A549 (cell line): ENCODE data around the gene MYH7B. TPM values are rescaled to one million over a fixed set of nuclear protein-coding genes. Genes with fewer than 3 reads are reported as not detected.

Experiments used
- ATAC-seq, 2 experiments: fragments of 200-7000 bp in 1 of 2; fragments of >200 bp in 1 of 2; cut with Nextera tagmentation in 1 of 2; cut with Tn5 transposase in 1 of 2; 3 replicates each; pipeline versions ENCODE4 v1.8.0 to v1.9.1; 2018 to 2020; ENCODE audit warnings: mild to moderate bottlenecking in 1 of 2, moderate library complexity in 1 of 2
- CTCF ChIA-PET: fragments of 300-600 bp; sonication (Branson Sonifier 250); formaldehyde crosslinking; extraction: SDS; loops from one replicate; lab custom pipeline; 2021; ENCODE audit warnings: antibody characterized with exemption, inconsistent platforms; lab: Yijun Ruan, JAX
- POLR2A ChIA-PET: fragments of 350-600 bp; formaldehyde crosslinking; extraction: SDS; loops from one replicate; lab custom pipeline; 2021; ENCODE audit warnings: antibody characterized with exemption, inconsistent platforms; lab: Yijun Ruan, JAX
- DNase-seq, 2 experiments: peaks; one replicate each; pipeline versions ENCODE4 v3.0.0 to v3.0.0-alpha.2; 2011 to 2016; ENCODE audit warnings: low read depth in 1 of 2, low spot score in 1 of 2
- FAIRE-seq: peaks from 2 replicates; lab custom pipeline; 2011; peaks lifted over from hg19 to GRCh38; lab: Jason Lieb, UNC
- H3K27ac ChIP-seq, 2 experiments: fragments of >200 bp; sonication (Bioruptor Twin); formaldehyde crosslinking; 3 replicates each; pipeline ENCODE4 v1.5.1; 2016 to 2017
- H3K4me1 ChIP-seq: fragments of >200 bp; sonication (Bioruptor Twin); formaldehyde crosslinking; 3 replicates; pipeline ENCODE4 v1.6.1; 2016
- H3K4me2 ChIP-seq: fragments of >200 bp; sonication (Bioruptor Twin); formaldehyde crosslinking; 3 replicates; pipeline ENCODE4 v1.6.1; 2016
- H3K4me3 ChIP-seq: fragments of >200 bp; sonication (Bioruptor Twin); formaldehyde crosslinking; 3 replicates; pipeline ENCODE4 v1.5.1; 2016
- H3K9me3 ChIP-seq: fragments of >200 bp; sonication (Bioruptor Twin); formaldehyde crosslinking; 3 replicates; pipeline ENCODE4 v1.6.1; 2016
- BHLHE40 ChIP-seq: IDR thresholded peaks from 2 replicates; pipeline ENCODE4 v1.6.1; 2012; ENCODE audit warnings: low read depth, low read length, inconsistent platforms
- CHD2 ChIP-seq: fragments of 150-350 bp; IDR thresholded peaks from 2 replicates; pipeline ENCODE4 v1.6.1; 2014; ENCODE audit warnings: low read length; ENCODE audit not compliant: partially characterized antibody
- CTCF ChIP-seq: fragments of >200 bp; sonication (Bioruptor Twin); formaldehyde crosslinking; IDR thresholded peaks from 3 replicates; pipeline ENCODE4 v1.5.1; 2016
- EP300 ChIP-seq, 2 experiments: fragments of >200 bp; sonication (Bioruptor Twin); formaldehyde crosslinking; IDR thresholded peaks; 2 replicates in 1 of 2; 3 replicates in 1 of 2; pipeline ENCODE4 v1.6.1; 2016 to 2017
- FOSL2 ChIP-seq, 2 experiments: fragments of 450-650 bp in 1 of 2; fragments of >200 bp in 1 of 2; sonication (Bioruptor Twin) in 1 of 2; formaldehyde crosslinking; IDR thresholded peaks; 2 replicates each; pipeline versions ENCODE4 v1.5.0 to v1.6.1; 2016 to 2020; ENCODE audit warnings: mild to moderate bottlenecking in 1 of 2, moderate library complexity in 1 of 2
- FOXS1 ChIP-seq: fragments of 250-450 bp; sonication (Bioruptor Pico); IDR thresholded peaks from 2 replicates; pipeline ENCODE4 v1.5.0; 2020; ENCODE audit warnings: mild to moderate bottlenecking, moderate library complexity
- HDAC2 ChIP-seq: fragments of 200-600 bp; sonication (generic); IDR thresholded peaks from 2 replicates; pipeline ENCODE4 v1.6.1; 2016
- HOXB5 ChIP-seq: fragments of 250-450 bp; sonication (Bioruptor Pico); IDR thresholded peaks from 2 replicates; pipeline ENCODE4 v1.5.0; 2020; ENCODE audit warnings: mild to moderate bottlenecking, moderate library complexity
- JUNB ChIP-seq: fragments of >200 bp; sonication (Bioruptor Twin); formaldehyde crosslinking; IDR thresholded peaks from 2 replicates; pipeline ENCODE4 v1.6.1; 2016
- MAX ChIP-seq: IDR thresholded peaks from 2 replicates; pipeline ENCODE4 v1.6.1; 2012
- NPAS2 ChIP-seq: fragments of 250-450 bp; sonication (Bioruptor Pico); IDR thresholded peaks from 2 replicates; pipeline ENCODE4 v1.8.0; 2022; ENCODE audit warnings: mild to moderate bottlenecking, moderate library complexity, borderline replicate concordance
- PBX3 ChIP-seq: IDR thresholded peaks from 2 replicates; pipeline ENCODE4 v1.6.1; 2012
- PHF8 ChIP-seq: fragments of 200-600 bp; sonication (generic); IDR thresholded peaks from 2 replicates; pipeline ENCODE4 v1.6.1; 2016; ENCODE audit warnings: low read depth, mild to moderate bottlenecking, antibody characterized with exemption, moderate library complexity, borderline replicate concordance
- POLR2A ChIP-seq: IDR thresholded peaks from 2 replicates; pipeline ENCODE4 v1.6.1; 2012; ENCODE audit warnings: mild to moderate bottlenecking, low read length
- POLR2AphosphoS2 ChIP-seq: conservative IDR thresholded peaks from 2 replicates; pipeline ENCODE4 v1.6.1; 2012; ENCODE audit warnings: low read length, improper control_type of control experiment, inconsistent platforms
- RCOR1 ChIP-seq: fragments of 150-350 bp; IDR thresholded peaks from 2 replicates; pipeline ENCODE4 v1.6.1; 2014; ENCODE audit warnings: antibody characterized with exemption, low read length, low read depth
- RFX5 ChIP-seq: fragments of 450-650 bp; IDR thresholded peaks from 2 replicates; pipeline ENCODE4 v1.7.1; 2014; ENCODE audit warnings: antibody characterized with exemption, mild to moderate bottlenecking, moderate library complexity
- SMC3 ChIP-seq: fragments of >200 bp; sonication (Bioruptor Twin); formaldehyde crosslinking; IDR thresholded peaks from 3 replicates; pipeline ENCODE4 v1.6.1; 2018; ENCODE audit warnings: inconsistent platforms
- SREBF2 ChIP-seq: fragments of 450-650 bp; IDR thresholded peaks from 2 replicates; pipeline ENCODE4 v1.6.1; 2014; ENCODE audit warnings: mild to moderate bottlenecking, moderate library complexity
- ZNF302 ChIP-seq: fragments of 250-450 bp; sonication (Bioruptor Pico); IDR thresholded peaks from 2 replicates; pipeline ENCODE4 v1.9.0; 2021; ENCODE audit warnings: inconsistent platforms, mild to moderate bottlenecking, moderate library complexity
- WGBS: methylation state at CpG from one replicate; pipeline ENCODE4 v1.1.6; 2017; ENCODE audit errors: missing lambda C conversion rate; 5-methylcytosine and 5-hydroxymethylcytosine counted together
- polyA plus RNA-seq, 4 experiments: library from polyadenylated mRNA; depleted of rRNA in 3 of 4; stranded (reverse); fragments of >200 nt; fragmentation: RNase III in 1 of 4; extraction: RNeasy Plus Mini Kit Qiagen cat#74134 plus additional on column Dnase treatment in 1 of 4; gene quantifications; 2 replicates in 3 of 4; 3 replicates in 1 of 4; pipeline ENCODE4 v1.2.3, GENCODE V29; 2011 to 2017
- TF ChIP-seq, protein P1 (sequence below): fragments of >200 bp; sonication (Bioruptor Twin); formaldehyde crosslinking; IDR thresholded peaks from 2 replicates; pipeline ENCODE4 v1.6.1; 2016

Gene MYH7B
- polyA plus RNA-seq, 2 of the 4 experiments (the other 2 are of a cell fraction) = 0.03 to 0.23 TPM

DNA sequence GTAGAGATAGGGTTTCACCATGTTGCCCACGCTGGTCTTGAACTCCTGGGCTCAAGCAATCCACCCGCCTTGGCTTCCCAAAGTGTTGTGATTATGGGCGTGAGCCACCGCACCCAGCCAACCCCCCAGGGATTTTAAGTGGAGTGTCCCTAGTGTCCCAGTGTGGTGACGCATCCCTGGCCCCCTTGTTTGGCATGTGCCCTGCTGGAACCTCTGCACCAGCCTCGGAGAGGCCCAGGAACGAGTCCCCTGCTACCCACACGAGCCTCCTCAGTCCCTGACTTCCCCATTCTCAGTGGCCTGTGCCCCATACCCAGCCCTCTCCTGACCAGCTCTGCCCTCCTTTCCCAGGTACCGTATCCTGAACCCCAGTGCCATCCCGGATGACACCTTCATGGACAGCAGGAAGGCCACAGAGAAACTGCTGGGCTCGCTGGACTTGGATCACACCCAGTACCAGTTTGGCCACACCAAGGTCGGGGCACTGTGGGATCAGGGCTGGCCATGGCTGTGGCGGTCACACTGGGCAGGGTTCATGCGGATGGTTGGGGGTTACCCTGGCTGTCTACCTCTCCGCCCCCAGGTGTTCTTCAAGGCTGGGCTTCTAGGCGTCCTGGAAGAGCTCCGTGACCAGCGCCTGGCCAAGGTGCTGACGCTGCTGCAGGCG, 37.2 kb downstream of the MYH7B start:
- Histone ChIP-seq H3K27ac (no peak overlapping the region), H3K4me3 (no peak overlapping the region), H3K9me3 (no peaks in the 10 kb centered on the region), H3K4me1 (no peaks in the 10 kb centered on the region), H3K4me2 (no peak overlapping the region)
- ChIA-PET CTCF (interaction anchor here (0.6 to 1.5 kb wide), 3 partner anchors 12 to 120 kb away, joined by 3 to 5 read pairs (median 4); partner anchors contain the start of gene GGT7), POLR2A (no interaction called here)
- 89% methylated on average over 10 of the region's 20 CpGs for WGBS
- ATAC-seq = no peak
- TF ChIP-seq MAX = no peak
- no peak for TF ChIP-seq FOXS1
- TF ChIP-seq NPAS2 (CRISPR knock-in tag) = no peak
- TF ChIP-seq PBX3 = no peak
- TF ChIP-seq RFX5 = no peak
- TF ChIP-seq BHLHE40 = no peak
- TF ChIP-seq HOXB5 (CRISPR knock-in tag) = no peak
- TF ChIP-seq JUNB = no peak
- TF ChIP-seq ZNF302 (CRISPR knock-in tag) = no peak
- TF ChIP-seq, protein P1, sequence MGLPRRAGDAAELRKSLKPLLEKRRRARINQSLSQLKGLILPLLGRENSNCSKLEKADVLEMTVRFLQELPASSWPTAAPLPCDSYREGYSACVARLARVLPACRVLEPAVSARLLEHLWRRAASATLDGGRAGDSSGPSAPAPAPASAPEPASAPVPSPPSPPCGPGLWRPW = no peak
- no peak for TF ChIP-seq FOSL2 (IDR thresholded peaks at IDR 0.05)
- TF ChIP-seq FOSL2 (CRISPR knock-in tag; IDR thresholded peaks at IDR 0.05) = no peak
- no peak for TF ChIP-seq CHD2
- no peak for TF ChIP-seq POLR2AphosphoS2
- no peak for TF ChIP-seq EP300 (IDR thresholded peaks at IDR 0.05)
- no peak for TF ChIP-seq SMC3
- DNase-seq = no peak
- no peak for FAIRE-seq

DNA sequence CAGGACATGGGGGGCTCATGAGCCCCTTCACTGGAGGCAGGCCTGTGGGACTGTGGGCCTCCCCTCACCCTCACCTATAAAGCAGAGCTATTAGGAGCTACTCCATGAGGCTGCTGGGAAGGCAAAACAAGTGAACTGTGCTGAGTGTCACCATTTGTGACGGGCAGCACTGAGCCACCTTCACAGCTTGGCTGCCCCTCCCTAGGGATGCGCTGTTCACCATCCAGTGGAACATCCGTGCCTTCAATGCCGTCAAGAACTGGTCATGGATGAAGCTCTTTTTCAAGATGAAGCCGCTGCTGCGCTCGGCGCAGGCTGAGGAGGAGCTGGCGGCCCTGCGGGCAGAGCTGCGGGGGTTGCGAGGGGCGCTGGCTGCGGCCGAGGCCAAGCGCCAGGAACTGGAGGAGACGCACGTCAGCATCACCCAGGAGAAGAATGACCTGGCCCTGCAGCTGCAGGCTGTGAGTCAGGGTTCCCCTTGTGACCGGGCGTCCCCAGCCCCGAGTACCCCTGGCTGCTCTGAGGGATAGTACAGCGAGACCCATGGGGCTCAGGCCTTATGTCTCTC, 38.4 kb downstream of the MYH7B start:
- no peak overlapping the region for H3K4me3 ChIP-seq
- TF ChIP-seq CTCF (no peak), PHF8 (no peak), POLR2A (no peak), BHLHE40 (no peak), ZNF302 (CRISPR knock-in tag) (no peak), MAX (no peak), HDAC2 (no peak), RCOR1 (no peak), PBX3 (no peak), SREBF2 (no peak)
- TF ChIP-seq, all 56 proteins: peak for 0
- Histone ChIP-seq H3K9me3 (no peaks in the 10 kb centered on the region), H3K27ac (no peak overlapping the region), H3K4me1 (no peaks in the 10 kb centered on the region), H3K4me2 (no peak overlapping the region)
- ChIA-PET CTCF (interaction anchor here (1.5 to 2.2 kb wide), 2 partner anchors 120 to 122 kb away, joined by 5 read pairs; partner anchors contain the start of gene GGT7), POLR2A (no interaction called here)
- ATAC-seq = no peak
- FAIRE-seq = no peak
- WGBS = 87% methylated on average over 22 of the region's 22 CpGs
- DNase-seq = no peak
